ENCODE results near the gene AGPAT3. TPM values are rescaled to one million over a fixed set of nuclear protein-coding genes. Genes with fewer than 3 reads are reported as not detected.

The AGPAT3 gene
- total RNA-seq, 1 donor from 2014 or later, result 51.5 TPM

GRCh38 chr21:43979654-43980053 is 114.6 kb downstream of the AGPAT3 start:
- intact Hi-C loops (cut with DNase I), result no loop called here
- no peak for DNase-seq (ENCODE audit: low spot score)

- intact Hi-C loops (cut with DNase I), result no loop called here
- DNase-seq (ENCODE audit: low spot score), result no peak
Measured at GRCh38 chr21:43981151-43981870, 116.3 kb downstream of the AGPAT3 start.

DNA sequence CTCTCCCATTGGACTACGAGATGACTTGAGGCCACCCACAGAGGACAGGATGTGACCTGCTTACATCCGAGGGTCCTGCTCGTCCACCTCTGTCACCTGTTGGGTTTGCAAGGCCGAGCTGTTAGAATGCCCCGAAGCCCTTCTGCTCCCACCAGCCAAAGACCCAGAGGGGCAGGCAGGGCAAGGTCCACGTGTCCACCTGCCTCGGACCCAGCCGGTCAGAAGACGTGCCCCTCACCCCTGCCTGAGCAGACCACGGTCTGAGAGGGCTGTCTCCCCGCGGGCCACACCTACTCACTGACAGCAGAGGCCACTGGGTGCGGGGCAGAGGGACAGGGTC is 116.8 kb downstream of the AGPAT3 start:
- intact Hi-C loops (cut with DNase I), result no loop called here

DNA sequence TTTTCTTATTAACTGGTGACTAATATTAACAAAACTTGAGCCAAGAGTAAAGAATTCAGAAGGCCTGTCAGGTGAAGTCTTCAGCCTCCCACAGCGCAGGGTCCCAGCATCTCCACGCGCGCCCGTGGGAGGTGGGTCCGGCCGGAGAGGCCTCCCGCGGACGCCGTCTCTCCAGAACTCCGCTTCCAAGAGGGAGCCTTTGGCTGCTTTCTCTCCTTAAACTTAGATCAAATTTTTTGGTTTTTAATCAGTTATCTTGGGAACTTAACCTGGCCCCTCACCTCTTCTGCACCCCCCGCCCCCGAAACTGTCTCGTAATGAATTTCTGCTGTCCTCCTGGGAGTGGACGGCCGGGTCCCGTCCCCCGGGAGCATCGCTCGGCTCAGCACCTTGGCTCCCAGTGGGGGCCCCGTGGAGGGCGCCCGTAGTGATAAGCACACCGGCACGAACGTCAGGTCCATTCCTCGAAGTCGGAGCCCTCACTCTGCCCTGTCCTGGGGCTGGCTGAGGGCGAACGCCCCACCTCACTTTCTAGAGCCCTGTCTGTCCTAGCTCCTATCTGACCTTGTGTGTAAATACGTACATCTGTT is 117.6 kb downstream of the AGPAT3 start:
- intact Hi-C loops (cut with DNase I), result no loop called here
- DNase-seq (ENCODE audit: low spot score), result no peak

More for the DNA sequence above, 116.8 kb downstream of the AGPAT3 start:
- DNase-seq (ENCODE audit: low spot score), result no peak

- intact Hi-C loops (cut with DNase I), result no loop called here
- no peak for DNase-seq (ENCODE audit: low spot score)
Measured at GRCh38 chr21:43983390-43983789, 118.4 kb downstream of the AGPAT3 start.

DNA sequence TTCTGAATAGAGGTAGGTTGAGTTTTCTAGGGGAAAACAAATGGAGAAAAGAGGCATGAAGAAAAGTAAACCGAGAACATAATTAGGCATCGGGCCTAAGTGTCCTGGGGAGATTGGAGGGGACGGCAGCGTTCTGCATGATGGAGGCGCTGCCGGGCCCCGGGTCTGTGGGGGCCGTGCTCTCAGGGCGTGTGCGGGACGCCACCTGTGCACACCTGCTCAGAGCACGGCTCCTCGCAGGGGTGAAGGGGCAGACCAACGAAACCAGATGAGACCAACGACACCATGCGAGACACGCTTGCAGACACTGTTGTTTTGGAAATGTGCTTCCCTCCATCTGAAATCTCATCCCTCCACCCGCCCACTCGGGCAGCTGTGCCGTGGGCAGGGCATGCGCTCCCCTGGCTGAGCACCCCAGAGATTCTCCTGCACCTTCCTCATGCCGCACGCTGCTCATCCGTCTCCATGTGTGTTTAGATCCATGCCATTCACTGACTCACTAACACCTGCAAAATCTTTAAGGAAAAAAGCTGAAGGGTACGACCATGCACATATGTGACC is 118.9 kb downstream of the AGPAT3 start:
- intact Hi-C loops (cut with DNase I), result no loop called here
- DNase-seq (ENCODE audit: low spot score), result no peak

DNA sequence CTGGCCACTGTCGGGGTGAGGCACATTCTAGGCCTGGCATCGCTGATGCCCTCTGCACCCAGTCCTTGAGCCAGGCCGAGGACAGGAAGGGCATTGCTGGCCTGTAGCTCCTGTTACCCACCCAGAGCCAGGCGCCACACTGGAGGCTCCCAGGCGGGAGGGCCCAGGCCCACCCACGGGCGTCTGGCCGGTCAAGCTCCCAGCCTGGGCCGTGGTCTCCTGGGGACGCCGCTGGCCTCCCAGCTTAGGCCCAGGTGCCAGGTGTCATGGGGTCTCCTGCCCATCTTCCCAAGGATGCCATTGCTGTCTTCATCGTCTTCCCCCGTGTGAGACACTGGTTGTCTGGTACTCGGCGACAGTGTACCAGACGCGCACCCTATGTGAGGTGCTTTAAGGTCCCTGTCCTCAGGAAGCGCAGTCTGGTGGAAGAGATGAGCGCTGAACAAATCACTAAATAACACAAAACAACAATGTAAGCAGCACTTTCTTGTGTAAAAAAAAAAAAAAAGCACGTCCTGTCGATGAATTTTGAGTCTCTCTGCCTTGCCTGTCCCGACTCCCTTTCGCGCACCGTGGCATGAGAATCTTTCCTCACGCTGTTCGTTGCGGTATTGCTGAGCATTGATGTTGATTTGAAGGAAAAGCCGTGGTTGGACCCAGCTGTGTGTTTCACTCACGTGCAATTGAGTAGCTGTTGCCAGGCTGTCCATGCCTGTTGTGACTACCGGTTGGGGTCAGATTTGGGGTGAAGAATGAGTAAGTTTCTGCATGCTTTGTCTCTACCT is 120.1 kb downstream of the AGPAT3 start:
- no peak for DNase-seq (ENCODE audit: low spot score)
- intact Hi-C loops (cut with DNase I), result no loop called here

- intact Hi-C loops (cut with DNase I), result no loop called here
- DNase-seq (ENCODE audit: low spot score), result no peak
Measured at GRCh38 chr21:43985690-43986251, 120.7 kb downstream of the AGPAT3 start.

DNA sequence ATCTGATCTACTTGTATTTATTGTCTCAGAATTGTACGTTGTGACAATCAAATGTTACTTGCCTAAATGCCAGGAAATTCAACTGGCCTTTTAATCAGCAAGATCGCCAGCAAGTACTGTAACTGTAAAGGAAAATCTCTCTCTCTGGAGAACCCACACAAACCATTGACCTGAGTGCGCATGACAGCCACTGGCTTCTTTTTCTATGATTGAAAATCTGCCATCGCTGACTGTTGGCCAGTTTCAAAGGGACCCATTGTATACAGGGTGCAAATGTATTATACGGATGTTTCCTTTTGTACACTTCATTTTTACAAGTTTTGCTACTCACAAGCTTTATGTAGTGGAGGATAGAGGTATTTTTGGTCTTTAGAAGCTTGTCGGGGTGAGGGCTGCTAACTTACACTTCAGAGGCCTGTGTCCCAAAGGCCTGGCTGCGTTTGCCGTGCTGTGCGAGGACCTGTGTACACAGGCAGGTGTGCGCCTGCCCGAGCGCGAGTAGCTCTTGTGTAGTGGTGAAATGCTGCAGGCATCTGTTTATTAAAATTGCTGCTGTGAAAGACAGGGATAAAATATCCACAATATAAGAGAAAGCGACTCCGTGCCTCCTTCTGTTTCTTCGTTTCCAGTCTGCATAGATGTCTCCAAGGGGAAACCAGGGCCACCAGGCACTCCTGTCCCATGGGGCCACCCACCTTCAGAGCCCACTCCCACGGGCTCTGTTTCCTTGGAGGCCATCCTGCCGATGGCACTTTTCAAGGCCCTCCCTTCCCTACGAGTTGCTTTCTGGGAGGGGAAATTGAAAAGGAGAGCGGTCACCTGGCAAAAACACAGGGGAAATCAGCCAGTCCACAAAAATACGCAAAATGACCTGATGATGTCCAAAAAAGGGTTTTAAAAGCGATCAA is 121.8 kb downstream of the AGPAT3 start:
- DNase-seq (ENCODE audit: low spot score), result no peak
- intact Hi-C loops (cut with DNase I), result no loop called here

DNA sequence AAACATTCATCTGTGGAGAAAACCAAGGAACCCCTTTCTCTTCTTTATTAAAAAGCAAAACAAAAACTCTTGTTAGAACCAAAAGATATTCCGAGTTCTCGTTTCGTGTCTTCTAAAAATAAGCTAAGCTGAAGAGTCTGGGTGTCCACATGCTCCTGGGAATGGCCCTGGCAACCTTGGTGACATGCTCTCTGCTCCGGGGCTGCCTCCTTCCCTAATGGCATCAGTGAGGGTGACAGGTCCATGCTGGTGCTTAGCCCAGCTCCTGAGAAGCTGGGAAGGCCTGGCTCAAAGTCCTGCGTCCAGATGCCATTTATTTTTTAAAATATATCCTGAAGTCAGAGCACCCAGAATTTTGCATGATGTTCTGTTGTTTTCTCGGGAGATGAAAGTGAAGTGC is 122.5 kb downstream of the AGPAT3 start:
- DNase-seq (ENCODE audit: low spot score), result no peak
- intact Hi-C loops (cut with DNase I), result no loop called here

DNA sequence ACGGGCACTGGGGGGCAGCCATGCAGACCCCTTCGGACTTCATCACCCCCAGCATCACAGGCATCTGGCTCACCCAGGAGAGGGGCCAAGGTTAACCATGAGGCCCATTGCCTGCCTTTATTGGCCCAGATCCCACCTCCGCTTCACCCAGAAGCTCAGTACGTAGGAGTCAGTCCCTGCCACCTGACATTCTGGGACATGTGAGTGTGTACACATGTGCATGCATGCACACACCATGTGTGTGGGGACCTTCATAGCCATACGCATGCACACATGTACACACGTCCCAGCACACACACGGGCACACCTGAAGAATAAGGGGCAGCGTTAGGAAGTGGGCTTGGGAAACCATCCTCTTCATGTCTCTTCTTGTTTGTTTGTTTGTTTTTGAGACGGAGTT is 123.0 kb downstream of the AGPAT3 start:
- no peak for DNase-seq (ENCODE audit: low spot score)
- intact Hi-C loops (cut with DNase I), result no loop called here

- no peak for DNase-seq (ENCODE audit: low spot score)
- intact Hi-C loops (cut with DNase I), result no loop called here
Measured at GRCh38 chr21:43988506-43989230, 123.6 kb downstream of the AGPAT3 start.

GRCh38 chr21:43989401-43989800 is 124.4 kb downstream of the AGPAT3 start:
- intact Hi-C loops (cut with DNase I), result no loop called here
- no peak for DNase-seq (ENCODE audit: low spot score)

DNA sequence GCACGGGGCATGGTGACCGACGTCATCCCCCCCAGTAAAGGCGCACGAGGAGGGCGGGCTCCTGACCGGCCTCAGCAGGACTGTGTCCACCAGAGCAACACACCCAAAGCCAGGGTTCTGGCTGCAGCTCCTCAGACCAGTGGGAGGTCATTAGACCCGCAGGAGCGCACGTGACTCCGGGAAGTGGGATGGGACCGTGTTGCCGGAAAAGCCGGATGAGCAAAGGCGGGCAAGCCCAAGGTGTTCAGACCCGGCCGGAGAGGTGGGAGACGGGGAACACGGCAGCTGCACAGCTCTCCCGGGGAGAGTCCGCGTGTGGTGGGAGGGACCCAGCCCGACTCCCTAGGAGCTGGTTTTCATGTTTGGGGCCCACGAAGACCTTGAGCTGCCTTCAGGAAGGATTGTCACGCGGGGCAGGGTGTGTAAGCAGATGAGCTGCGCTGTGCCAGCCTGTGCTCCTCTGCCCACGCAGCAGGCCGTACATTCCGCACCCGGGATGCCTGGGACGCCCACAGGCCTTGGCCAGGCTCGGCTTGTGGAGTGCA is 126.5 kb downstream of the AGPAT3 start:
- no peak for DNase-seq (ENCODE audit: low spot score)
- intact Hi-C loops (cut with DNase I), result no loop called here

GRCh38 chr21:43992121-43992520 is 127.1 kb downstream of the AGPAT3 start:
- DNase-seq (ENCODE audit: low spot score), result no peak
- intact Hi-C loops (cut with DNase I), result no loop called here

GRCh38 chr21:43993420-43993934 is 128.5 kb downstream of the AGPAT3 start:
- intact Hi-C loops (cut with DNase I), result no loop called here
- DNase-seq (ENCODE audit: low spot score), result no peak

DNA sequence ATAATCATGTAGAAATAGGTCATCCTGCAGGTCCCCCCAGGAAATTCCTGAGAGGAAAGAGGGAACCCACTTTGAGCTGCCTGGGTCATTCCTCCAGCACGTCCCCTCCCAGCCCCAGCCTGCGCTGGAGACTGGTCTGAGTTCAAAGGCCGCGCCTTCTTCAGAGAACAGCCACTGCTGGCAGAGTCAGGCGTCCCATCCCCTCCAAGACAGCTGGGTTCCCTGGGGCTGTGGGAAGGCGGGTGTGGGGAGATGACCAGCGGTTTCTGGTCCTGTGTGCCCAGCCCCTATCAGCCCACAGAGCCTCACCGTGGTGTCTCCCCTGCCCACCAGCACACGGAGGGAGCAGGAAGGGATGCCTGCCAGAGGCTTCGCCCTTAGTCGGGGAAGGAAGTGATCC is 129.1 kb downstream of the AGPAT3 start:
- no peak for DNase-seq (ENCODE audit: low spot score)
- intact Hi-C loops (cut with DNase I), result no loop called here

GRCh38 chr21:43994646-43995045 is 129.6 kb downstream of the AGPAT3 start:
- intact Hi-C loops (cut with DNase I), result no loop called here
- no peak for DNase-seq (ENCODE audit: low spot score)
